ENCODE data around the gene ANKRD13D. TPM values are rescaled to one million over a fixed set of nuclear protein-coding genes. Genes with fewer than 3 reads are reported as not detected.

The ANKRD13D gene
- total and polyA plus RNA-seq, 2 experiments from 2014 or later, result 20.3 to 30.8 TPM

DNA sequence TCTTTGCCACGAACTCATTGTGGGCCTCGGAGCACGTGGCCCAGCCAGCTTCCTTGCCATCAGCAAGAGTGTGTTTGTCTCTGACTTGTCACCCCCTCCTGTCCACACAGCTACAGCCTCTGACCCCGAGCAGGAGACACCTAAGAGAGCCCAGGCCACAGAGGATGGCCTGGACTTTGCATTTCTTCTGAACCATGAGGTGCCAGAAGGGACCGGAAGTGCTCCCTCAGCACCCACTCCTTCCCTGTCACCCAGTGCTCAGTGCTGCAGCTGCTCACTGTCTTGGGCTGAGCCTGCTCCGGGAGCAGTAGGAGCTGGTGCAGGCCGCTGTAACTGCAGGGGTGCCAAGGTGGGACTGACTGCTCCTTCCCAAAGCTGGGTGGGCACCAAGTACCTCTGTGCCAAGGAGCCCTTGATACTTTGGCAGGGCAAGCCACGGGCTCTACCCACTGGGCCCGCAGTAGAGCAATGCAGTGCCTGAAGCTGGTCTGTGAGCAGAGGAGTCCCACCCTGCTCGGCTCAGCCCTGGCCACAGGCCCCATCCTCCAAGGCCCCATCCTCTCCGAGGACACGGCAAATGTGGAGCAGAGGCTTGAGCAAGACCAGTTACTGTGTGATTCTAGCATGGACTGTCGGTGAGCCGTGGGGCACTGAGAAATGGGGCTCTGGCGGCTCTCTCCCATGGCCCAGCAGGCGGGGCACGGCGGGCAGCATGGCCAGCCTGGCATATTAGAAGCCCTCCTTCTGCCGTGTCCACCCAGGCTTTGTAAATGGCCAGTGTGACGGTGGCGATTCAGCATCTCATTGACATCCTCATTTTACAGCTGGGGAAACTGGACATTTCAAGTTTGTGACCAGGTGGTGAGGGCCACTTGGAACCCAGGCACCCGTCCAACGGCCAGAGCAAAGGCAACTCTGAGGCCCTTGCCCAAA, 16.5 kb upstream of the ANKRD13D start (continued):
- TF ChIP-seq, protein P1, sequence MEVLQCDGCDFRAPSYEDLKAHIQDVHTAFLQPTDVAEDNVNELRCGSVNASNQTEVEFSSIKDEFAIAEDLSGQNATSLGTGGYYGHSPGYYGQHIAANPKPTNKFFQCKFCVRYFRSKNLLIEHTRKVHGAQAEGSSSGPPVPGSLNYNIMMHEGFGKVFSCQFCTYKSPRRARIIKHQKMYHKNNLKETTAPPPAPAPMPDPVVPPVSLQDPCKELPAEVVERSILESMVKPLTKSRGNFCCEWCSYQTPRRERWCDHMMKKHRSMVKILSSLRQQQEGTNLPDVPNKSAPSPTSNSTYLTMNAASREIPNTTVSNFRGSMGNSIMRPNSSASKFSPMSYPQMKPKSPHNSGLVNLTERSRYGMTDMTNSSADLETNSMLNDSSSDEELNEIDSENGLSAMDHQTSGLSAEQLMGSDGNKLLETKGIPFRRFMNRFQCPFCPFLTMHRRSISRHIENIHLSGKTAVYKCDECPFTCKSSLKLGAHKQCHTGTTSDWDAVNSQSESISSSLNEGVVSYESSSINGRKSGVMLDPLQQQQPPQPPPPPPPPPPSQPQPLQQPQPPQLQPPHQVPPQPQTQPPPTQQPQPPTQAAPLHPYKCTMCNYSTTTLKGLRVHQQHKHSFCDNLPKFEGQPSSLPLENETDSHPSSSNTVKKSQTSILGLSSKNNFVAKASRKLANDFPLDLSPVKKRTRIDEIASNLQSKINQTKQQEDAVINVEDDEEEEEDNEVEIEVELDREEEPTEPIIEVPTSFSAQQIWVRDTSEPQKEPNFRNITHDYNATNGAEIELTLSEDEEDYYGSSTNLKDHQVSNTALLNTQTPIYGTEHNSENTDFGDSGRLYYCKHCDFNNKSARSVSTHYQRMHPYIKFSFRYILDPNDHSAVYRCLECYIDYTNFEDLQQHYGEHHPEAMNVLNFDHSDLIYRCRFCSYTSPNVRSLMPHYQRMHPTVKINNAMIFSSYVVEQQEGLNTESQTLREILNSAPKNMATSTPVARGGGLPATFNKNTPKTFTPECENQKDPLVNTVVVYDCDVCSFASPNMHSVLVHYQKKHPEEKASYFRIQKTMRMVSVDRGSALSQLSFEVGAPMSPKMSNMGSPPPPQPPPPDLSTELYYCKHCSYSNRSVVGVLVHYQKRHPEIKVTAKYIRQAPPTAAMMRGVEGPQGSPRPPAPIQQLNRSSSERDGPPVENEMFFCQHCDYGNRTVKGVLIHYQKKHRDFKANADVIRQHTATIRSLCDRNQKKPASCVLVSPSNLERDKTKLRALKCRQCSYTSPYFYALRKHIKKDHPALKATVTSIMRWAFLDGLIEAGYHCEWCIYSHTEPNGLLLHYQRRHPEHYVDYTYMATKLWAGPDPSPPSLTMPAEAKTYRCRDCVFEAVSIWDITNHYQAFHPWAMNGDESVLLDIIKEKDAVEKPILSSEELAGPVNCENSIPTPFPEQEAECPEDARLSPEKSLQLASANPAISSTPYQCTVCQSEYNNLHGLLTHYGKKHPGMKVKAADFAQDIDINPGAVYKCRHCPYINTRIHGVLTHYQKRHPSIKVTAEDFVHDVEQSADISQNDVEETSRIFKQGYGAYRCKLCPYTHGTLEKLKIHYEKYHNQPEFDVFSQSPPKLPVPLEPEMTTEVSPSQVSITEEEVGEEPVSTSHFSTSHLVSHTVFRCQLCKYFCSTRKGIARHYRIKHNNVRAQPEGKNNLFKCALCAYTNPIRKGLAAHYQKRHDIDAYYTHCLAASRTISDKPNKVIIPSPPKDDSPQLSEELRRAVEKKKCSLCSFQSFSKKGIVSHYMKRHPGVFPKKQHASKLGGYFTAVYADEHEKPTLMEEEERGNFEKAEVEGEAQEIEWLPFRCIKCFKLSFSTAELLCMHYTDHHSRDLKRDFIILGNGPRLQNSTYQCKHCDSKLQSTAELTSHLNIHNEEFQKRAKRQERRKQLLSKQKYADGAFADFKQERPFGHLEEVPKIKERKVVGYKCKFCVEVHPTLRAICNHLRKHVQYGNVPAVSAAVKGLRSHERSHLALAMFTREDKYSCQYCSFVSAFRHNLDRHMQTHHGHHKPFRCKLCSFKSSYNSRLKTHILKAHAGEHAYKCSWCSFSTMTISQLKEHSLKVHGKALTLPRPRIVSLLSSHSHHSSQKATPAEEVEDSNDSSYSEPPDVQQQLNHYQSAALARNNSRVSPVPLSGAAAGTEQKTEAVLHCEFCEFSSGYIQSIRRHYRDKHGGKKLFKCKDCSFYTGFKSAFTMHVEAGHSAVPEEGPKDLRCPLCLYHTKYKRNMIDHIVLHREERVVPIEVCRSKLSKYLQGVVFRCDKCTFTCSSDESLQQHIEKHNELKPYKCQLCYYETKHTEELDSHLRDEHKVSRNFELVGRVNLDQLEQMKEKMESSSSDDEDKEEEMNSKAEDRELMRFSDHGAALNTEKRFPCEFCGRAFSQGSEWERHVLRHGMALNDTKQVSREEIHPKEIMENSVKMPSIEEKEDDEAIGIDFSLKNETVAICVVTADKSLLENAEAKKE (CRISPR knock-in tag; IDR thresholded peaks at IDR 0.05), result no peak
- TF ChIP-seq POLR2AphosphoS5 (IDR thresholded peaks at IDR 0.05; ENCODE audit: low read depth) (no peak), ZNF331 (CRISPR knock-in tag; IDR thresholded peaks at IDR 0.05; ENCODE audit: low read depth) (no peak), ETS1 (IDR thresholded peaks at IDR 0.05) (no peak), ZNF114 (CRISPR knock-in tag; IDR thresholded peaks at IDR 0.05) (no peak), NANOG (IDR thresholded peaks at IDR 0.05; ENCODE audit: borderline replicate concordance) (no peak), JUNB (IDR thresholded peaks at IDR 0.05; ENCODE audit: unreplicated experiment) (no peak)
